A673 (cell line): Measurements from ENCODE around the gene ACAT2.
"Not testable (repeated sequence)": the region's sequence is repeated elsewhere in the genome, so short reads cannot be mapped to it uniquely, and the experiment has no call there.

ENCODE experiments used
- CTCF ChIP-seq: fragments of 300-800, 200-600 bp; sonication (generic); conservative IDR thresholded peaks from 2 replicates; pipeline ENCODE4 v1.5.1; 2017; ENCODE audit warnings: low read depth, mild to moderate bottlenecking, antibody characterized with exemption, low read length, moderate library complexity, mixed read lengths
- EZH2 ChIP-seq: fragments of 200-600 bp; sonication (generic); IDR thresholded peaks from 2 replicates; pipeline ENCODE4 v1.6.1; 2017; ENCODE audit warnings: borderline replicate concordance, low read depth, mild to moderate bottlenecking, mixed read lengths, antibody characterized with exemption, low read length; ENCODE audit not compliant: poor library complexity, severe bottlenecking

GRCh38 chr6:159725208-159725607 lies 36.6 kb upstream of the ACAT2 start:
- TF ChIP-seq CTCF, EZH2: not testable (repeated sequence)
